HG02852 (cell line): Measurements from ENCODE around the gene RBM14.
A peak's percentile ranks its signal among the peaks of the same experiment; 100 is the strongest.
"Not testable (repeated sequence)": the region's sequence is repeated elsewhere in the genome, so short reads cannot be mapped to it uniquely, and the experiment has no call there.

ENCODE experiments used
- ATAC-seq: cut with Tn5 transposase; IDR thresholded peaks from one replicate; pipeline ENCODE4 v1.9.1; 2021; ENCODE audit warnings: mild to moderate bottlenecking, moderate library complexity; ENCODE audit not compliant: unreplicated experiment

The RBM14 gene

DNA sequence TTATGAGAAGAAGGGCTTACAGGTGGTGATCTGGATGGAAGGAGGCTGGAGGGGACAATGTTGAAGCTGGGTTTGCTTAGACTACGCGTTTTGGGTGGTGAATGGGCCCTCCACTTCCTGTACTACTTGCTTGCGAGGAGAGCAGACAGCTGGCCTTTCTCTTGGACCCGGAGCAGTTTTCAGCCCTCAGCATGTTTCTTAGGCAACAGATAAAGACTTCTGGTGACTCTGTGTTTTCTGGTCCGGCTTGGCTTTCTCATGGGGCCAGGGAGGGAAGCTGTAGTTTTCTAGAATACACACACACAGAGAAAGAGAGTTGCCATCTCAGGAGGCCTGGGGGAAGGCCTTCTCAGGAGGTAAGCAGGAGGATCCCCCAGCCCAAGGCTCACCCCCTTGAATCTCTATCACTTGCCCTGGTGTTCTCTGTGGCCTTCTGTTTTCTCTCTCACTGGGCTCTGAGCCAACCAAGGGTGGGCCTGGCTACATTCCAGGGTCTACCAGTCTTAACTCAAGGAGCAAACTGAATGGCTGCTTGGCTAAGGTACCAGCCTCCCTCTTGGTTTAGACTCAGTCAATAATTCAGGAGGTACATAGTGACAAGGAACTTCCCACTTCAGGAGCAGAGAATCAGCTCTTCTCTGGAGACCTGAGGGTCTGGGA, 21.1 kb upstream of the RBM14 start:
- ATAC-seq, result no peak

GRCh38 chr11:66598993-66599392, 17.4 kb upstream of the RBM14 start:
- no peak for ATAC-seq

- ATAC-seq, result no peak
These were observed 16.2 kb upstream of the RBM14 start for GRCh38 chr11:66600219-66600618.

DNA sequence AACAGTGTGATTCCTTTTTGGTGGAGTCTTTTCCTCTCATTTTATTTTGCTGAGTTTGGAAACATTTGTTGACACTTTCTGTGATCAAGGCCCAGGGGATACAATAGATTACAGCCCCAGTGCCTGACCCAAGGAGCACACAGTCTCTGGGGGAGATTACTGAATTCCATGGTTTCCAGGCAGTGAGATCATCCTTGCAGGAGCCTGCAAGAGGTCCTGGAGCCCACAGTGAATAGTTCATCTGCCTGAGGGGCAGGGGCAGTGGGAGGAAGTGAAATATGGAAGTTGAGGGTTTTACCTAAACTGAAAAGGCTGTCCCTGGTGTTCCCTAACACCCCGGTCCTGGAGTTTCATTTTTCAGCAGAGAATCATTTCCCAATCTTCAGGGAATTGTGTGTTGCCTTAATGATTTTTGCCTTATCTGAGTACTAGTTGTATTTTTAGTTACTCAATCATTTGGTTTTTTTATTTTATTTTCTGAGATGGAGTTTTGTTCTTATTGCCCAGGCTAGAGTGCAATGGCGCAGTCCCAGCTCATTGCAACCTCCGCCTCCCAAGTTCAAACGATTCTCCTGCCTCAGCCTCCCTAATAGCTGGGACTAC, 15.7 kb upstream of the RBM14 start:
- no peak for ATAC-seq

DNA sequence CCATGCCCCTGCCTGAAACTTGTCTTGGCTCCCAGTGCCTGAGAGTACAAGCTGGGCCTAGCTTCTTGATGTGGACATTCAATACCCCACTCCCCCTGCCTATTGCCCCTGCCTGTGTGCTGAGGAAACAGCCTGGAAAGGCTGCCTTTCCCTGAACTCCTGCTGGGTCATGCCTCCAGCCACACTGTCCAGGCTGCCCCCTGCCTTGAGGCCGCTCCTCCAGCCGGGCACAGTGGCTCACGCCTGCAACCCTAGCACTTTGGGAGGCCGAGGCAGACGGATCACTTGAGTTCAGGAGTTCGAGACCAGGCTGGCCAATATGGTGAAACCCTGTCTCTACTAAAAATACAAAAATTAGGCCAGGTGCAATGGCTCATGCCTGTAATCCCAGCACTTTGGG, 13.4 kb upstream of the RBM14 start:
- no peak for ATAC-seq

DNA sequence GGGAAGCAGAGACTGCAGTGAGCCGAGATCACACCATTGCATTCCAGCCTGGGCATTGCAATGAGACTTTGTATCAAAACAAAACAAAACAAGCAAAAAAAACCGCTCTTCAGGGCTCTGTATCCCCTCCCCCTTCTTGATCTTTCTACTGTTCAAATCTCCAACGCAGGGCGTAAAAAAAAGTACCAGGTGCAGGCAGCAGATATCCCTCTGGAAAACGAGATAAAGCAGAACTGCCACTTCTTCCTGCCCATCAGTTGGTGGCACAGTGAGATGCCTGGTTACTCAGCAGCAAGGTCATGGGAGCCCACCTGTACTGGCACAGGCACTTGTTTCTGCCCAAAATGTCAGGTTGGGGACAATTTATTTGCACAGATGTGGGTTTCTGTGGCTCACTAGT, 12.3 kb upstream of the RBM14 start:
- no peak for ATAC-seq

DNA sequence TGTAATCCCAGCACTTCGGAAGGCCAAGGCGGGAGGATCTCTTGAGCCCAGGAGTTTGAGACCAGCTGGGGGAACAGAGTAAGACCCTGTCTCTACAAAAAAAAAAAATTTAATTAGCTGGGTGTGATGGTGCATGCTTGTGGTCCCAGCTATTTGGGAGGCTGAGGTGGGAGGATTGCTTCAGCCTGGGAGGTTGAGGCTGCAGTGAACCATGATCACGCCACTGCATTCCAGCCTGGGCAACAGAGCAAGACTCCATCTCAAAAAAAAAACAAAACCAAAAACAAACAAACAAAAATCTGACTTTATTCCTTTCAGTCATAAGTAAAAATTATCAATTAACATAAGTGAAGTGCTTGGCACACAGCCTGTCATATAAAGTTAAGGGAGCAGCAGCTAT, 9.8 kb upstream of the RBM14 start:
- ATAC-seq, result not testable (repeated sequence)

DNA sequence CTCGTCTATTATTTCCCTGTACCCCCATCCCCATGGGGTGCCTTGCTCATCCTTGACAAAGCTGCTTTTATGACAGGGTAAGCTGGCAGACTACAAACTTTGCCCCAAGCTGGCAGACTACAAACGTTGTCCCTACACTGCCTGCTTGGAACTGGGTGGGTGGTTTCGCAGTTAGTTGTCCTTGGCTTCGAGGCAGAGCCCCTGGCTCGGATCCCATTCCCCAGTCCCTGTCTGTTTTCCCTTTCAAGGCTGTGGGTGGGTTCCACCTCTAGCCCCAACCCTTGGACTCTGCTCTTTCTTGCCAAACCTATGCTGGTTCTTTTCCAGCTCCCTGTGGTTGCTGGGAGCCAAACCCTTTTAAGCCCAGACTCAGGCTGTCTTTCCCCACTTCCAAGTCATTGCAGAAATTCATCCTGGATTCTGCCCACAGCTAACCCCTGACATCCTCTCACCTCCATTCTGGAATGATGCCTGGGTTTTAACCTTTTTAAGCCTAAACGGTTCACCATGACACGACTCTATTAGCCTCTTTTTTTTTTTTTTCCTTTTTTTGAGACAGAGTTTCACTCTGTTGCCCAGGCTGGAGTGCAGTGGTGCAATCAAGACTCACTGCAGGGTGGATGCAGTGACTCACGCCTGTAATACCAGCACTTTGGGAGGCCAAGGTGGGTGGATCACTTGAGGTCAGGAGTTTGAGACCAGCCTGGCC, 9.2 kb upstream of the RBM14 start:
- ATAC-seq, result no peak

GRCh38 chr11:66609721-66610617, 6.5 kb upstream of the RBM14 start:
- ATAC-seq, result no peak

- ATAC-seq, result no peak
These were observed 4.0 kb upstream of the RBM14 start for GRCh38 chr11:66612458-66612857.

DNA sequence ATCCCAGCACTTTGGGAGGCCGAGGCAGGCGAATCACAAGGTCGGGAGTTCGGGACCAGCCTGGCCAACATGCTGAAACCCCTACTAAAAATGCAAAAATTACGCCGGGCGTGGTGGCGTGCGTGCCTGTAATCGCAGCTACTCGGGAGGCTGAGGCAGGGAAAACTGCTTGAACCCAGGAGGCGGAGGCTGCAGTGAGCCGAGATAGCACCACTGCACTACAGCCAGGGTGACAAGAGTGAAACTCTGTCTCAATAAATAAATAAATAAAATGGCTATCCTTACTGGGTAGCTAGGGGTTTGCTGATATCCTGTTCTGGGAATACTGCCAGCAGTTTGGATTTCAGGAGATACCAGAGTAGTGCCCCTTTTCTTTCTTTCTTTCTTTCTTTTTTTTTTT, 2.4 kb upstream of the RBM14 start:
- no peak for ATAC-seq

GRCh38 chr11:66617155-66617834, 865 bp downstream of the RBM14 start:
- ATAC-seq, result peak; percentile 13

DNA sequence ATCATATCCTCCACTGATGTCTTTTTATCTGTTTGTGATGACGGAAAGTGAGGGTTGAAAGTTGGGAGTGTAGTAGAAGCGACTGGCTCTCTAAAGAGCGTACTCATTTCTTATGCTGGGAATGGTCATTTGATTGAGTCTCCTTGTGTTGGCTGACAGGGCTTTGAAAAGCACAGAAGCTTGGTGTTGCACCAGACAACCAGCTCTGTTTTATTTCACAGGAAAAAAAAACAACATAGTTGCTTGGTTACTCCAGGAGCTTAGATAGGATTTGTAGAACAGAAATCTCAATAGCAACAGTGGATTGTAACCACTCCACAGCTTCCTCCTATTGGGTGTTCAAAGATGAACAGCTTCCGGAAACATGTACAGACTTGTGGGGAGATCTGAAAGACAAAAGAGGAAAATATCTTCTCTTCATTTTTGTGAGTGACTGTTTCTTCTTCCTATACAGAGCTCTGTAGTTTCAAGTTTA, 2.7 kb downstream of the RBM14 start:
- no peak for ATAC-seq

GRCh38 chr11:66624450-66624849, 8.0 kb downstream of the RBM14 start:
- no peak for ATAC-seq

DNA sequence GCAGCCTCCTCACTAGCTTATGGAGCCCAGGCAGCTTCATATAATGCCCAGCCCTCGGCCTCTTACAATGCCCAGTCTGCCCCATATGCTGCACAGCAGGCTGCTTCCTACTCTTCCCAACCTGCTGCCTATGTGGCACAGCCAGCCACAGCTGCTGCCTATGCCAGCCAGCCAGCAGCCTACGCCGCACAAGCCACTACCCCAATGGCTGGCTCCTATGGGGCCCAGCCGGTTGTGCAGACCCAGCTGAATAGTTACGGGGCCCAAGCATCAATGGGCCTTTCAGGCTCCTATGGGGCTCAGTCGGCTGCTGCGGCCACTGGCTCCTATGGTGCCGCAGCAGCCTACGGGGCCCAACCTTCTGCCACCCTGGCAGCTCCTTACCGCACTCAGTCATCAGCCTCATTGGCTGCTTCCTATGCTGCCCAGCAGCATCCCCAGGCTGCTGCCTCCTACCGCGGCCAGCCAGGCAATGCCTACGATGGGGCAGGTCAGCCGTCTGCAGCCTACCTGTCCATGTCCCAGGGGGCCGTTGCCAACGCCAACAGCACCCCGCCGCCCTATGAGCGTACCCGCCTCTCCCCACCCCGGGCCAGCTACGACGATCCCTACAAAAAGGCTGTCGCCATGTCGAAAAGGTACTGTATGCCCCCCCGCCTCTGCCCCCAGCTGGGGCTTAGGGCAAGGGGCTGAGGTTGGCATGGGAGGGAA, 8.8 kb downstream of the RBM14 start:
- ATAC-seq, result no peak

DNA sequence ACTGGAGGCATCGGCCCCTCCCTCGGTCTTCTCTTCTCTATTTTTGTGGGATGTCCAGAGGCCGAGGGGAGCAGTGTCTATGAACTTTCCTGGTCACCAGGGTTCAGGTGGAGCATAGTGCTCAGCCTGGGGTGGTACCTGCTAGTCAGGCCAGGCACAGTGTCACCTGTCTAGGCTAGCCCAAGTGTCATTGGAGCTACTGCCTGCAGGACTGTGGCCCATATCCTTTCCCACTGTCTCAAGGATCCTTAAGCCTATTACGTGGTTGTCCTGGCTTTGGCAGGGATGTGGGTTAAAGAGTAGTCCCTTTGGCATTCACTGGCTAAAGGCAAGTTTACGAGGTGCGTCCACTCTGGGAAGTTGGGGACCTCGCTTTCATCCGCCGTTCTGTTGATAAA, 9.3 kb downstream of the RBM14 start:
- ATAC-seq, result no peak

GRCh38 chr11:66626382-66626781, 10.0 kb downstream of the RBM14 start:
- no peak for ATAC-seq

GRCh38 chr11:66626926-66627325, 10.5 kb downstream of the RBM14 start:
- ATAC-seq, result no peak

DNA sequence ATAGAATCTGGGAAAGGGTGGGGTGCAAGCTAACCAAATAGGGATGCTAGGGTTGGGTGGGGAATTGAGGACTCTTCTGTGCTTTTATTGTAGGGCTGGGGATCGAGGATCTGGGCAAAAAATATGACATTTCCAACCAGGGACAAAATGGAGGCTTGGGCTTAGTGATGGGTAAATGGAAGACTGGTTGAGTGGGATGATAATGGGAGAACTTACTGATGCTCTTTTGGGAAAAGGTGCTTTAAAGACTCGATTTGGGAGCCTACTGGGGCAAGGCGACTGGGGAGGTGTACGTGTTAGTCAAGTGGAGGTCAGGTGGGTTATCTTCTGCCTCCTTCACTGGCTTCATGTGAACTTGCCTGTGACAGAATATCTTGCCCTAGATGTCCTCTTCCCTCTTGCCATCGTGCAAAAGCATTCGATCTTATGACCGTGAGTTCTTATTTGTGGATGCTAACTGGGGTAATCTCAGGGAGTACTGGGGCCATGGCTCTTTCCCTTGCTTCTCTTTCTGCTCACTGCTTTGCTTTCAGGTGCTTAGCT, 11.7 kb downstream of the RBM14 start:
- no peak for ATAC-seq

DNA sequence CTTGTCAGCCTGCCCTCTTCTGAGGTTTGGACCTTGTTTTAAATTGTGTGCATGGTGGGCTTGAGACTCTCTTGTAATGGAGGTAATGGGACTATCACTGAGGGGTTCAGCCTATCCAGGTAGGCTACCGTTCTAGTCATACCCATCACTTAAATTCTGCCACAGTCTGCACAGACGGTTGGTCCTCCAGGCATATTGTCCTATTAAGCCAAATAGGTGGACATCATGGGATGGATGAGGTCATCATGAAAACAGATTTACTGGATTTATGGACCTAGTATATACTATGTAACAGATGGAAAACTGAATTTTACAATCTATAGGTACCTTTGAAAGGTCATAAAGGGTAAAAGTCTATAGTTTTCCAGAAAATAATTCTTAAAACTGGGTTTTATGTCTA, 12.9 kb downstream of the RBM14 start:
- no peak for ATAC-seq
